Left ventricle myocardium inferior (tissue), 1 donor: ENCODE measurements around the gene ATG16L1. TPM values are rescaled to one million over a fixed set of nuclear protein-coding genes. Genes with fewer than 3 reads are reported as not detected.

ENCODE experiments used
- DNase-seq: peaks from one replicate; pipeline ENCODE4 v3.0.0-alpha.2; 2020
- H3K27ac ChIP-seq: fragments of 200-600 bp; replicated peaks from 2 replicates; pipeline ENCODE4 v1.8.0; 2021
- H3K27me3 ChIP-seq: fragments of 200-600 bp; 2 replicates; pipeline ENCODE4 v1.8.0; 2021; ENCODE audit warnings: low read depth
- H3K36me3 ChIP-seq: fragments of 200-600 bp; 2 replicates; pipeline ENCODE4 v1.8.0; 2021
- H3K4me1 ChIP-seq: fragments of 200-600 bp; 2 replicates; pipeline ENCODE4 v1.8.0; 2021
- H3K4me3 ChIP-seq: fragments of 200-600 bp; 2 replicates; pipeline ENCODE4 v1.8.0; 2021; ENCODE audit warnings: mild to moderate bottlenecking, moderate library complexity
- H3K9me3 ChIP-seq: fragments of 200-600 bp; replicated peaks from 2 replicates; pipeline ENCODE4 v1.8.0; 2021
- CTCF ChIP-seq: fragments of 200-600 bp; IDR thresholded peaks from 2 replicates; pipeline ENCODE4 v1.8.0; 2021; ENCODE audit warnings: antibody characterized with exemption, mild to moderate bottlenecking, borderline replicate concordance
- intact Hi-C: fragments of 100-400 bp; cut with micrococcal nuclease; formaldehyde crosslinking; loops from one replicate; pipeline ENCODE4 v1.11.0; 2022
- total RNA-seq: library from RNA; stranded (reverse); fragmentation: NEBNext Ultra II Directional; extraction: Animal tissue kit (Norgen Biotek cat#: 25700); gene quantifications from one replicate; pipeline ENCODE4 v1.2.1, GENCODE V29; 2021
- donor health status: DM: no; HTN: yes; CAD: no; lungs with severe emphysema.

The ATG16L1 gene
- total RNA-seq, 1 donor from 2014 or later, result 18.6 TPM

DNA sequence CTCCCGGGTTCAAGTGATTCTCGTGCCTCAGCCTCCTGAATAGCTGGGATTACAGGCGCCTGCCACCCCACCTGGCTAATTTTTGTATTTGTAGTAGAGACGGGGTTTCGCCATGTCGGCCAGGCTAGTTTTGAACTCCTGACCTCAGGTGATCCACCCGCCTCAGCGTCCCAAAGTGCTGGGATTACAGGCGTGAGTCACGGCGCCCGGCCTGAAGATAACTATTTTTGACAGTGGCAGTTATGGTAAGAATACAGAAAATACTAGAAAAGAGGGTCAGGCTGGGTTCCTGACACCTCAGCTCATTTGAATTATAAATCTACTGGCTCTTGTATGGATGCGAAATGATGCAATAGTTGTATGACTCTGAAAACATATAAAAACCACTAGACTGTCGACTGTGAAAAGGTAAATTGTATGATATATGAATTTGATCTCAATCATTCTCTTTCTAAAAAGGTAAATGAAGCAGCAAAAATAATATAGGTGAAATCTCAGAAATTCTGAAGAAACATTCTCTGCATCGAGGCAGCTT is 91.8 kb downstream of the ATG16L1 start:
- no peaks in the 10 kb centered on the region for H3K36me3 ChIP-seq
- H3K27me3 ChIP-seq, result peaks cover 6% of the 10 kb centered on the region
- H3K9me3 ChIP-seq, result peaks cover 6% of the 10 kb centered on the region
- no peaks in the 10 kb centered on the region for H3K4me1 ChIP-seq
- H3K4me3 ChIP-seq, result no peak overlapping the region
- TF ChIP-seq CTCF, result no peak
- no peak for DNase-seq
- intact Hi-C loops, result no loop called here
- no peak overlapping the region for H3K27ac ChIP-seq

Other genes starting within 250 kb of the ATG16L1 start
- gene NGEF, start 238.4 kb upstream of the ATG16L1 start, total RNA-seq, result 0.16 TPM
- not detected for gene NEU2, start 219.0 kb upstream of the ATG16L1 start, total RNA-seq
- 4.9 TPM for gene INPP5D, start 191.3 kb upstream of the ATG16L1 start, total RNA-seq
- gene SAG, start 56.1 kb downstream of the ATG16L1 start, total RNA-seq, result not detected
- gene DGKD, start 102.8 kb downstream of the ATG16L1 start, total RNA-seq, result 41.7 TPM